Esophagus muscularis mucosa (tissue), 3 donors: ENCODE data around the gene KANK2.

Experiments
- CTCF ChIP-seq, 3 experiments: fragments of 200-600 bp in 2 of 3; fragments of 450-650 bp in 1 of 3; sonication (generic) in 2 of 3; IDR thresholded peaks; one replicate each; pipeline ENCODE4 v1.5.1; 2017 to 2019; ENCODE audit warnings: antibody characterized with exemption in 3 of 3, mild to moderate bottlenecking in 2 of 3, moderate library complexity in 1 of 3
- POLR2A ChIP-seq: fragments of 450-650 bp; IDR thresholded peaks from one replicate; pipeline ENCODE4 v1.6.1; 2017; ENCODE audit warnings: antibody characterized with exemption, moderate library complexity, mild to moderate bottlenecking, low read depth
- POLR2AphosphoS5 ChIP-seq, 2 donors: sonication (generic); formaldehyde crosslinking; IDR thresholded peaks; one replicate each; pipeline ENCODE4 v1.6.1; 2017; ENCODE audit warnings: antibody characterized with exemption in 2 of 2

GRCh38 chr19:11165486-11166030, 31.8 kb downstream of the KANK2 start:
- no peak for TF ChIP-seq CTCF (IDR thresholded peaks at IDR 0.05)
- TF ChIP-seq POLR2A, result no peak
- TF ChIP-seq POLR2AphosphoS5 (IDR thresholded peaks at IDR 0.05), result no peak
